HCT116 (cell line): ENCODE results near the gene HADH. TPM values are rescaled to one million over a fixed set of nuclear protein-coding genes. Genes with fewer than 3 reads are reported as not detected.

Experiments
- ATAC-seq: fragments of 200-7000 bp; cut with Tn5 transposase; 2 replicates; pipeline ENCODE4 v1.9.1; 2020; ENCODE audit warnings: mild to moderate bottlenecking, moderate library complexity
- BruUV-seq: library from RNA; stranded (reverse); fragments of 400-500 nt; replicated peaks from 2 replicates; lab custom pipeline; 2021; lab: Mats Ljungman, UMichigan
- CTCF ChIA-PET: fragments of 300-600 bp; sonication (Branson Sonifier 250); formaldehyde crosslinking; loops from one replicate; lab custom pipeline; 2021; ENCODE audit warnings: antibody characterized with exemption; lab: Charles Lee
- POLR2A ChIA-PET: fragments of 300-600, 350-600 bp; sonication (Branson Sonifier 250); formaldehyde crosslinking; loops from one replicate; lab custom pipeline; 2021; ENCODE audit warnings: antibody characterized with exemption; lab: Charles Lee
- RAD21 ChIA-PET, 2 experiments: fragments of 300-600 bp; sonication (Branson Sonifier 250); formaldehyde crosslinking; loops; one replicate each; lab custom pipeline; 2023; ENCODE audit warnings: low total read pairs in 2 of 2; ENCODE audit not compliant: uncharacterized antibody in 2 of 2, unreplicated experiment in 2 of 2, low non-redundant PET in 1 of 2; lab: Charles Lee
- DNase-seq: peaks from one replicate; pipeline ENCODE4 v3.0.0-alpha.2; 2010; ENCODE audit warnings: low read depth, low spot score
- H2AFZ ChIP-seq: fragments of 200-600 bp; shearing (Covaris generic), sonication (generic); 2 replicates; pipeline ENCODE4 v1.6.1; 2017; ENCODE audit warnings: low read depth, mixed run types, mixed read lengths, antibody characterized with exemption, low read length; ENCODE audit not compliant: poor library complexity, severe bottlenecking
- H3K27ac ChIP-seq: 2 replicates; pipeline ENCODE4 v1.5.1; 2012; ENCODE audit warnings: low read depth, low read length
- H3K27me3 ChIP-seq: fragments of 200-600 bp; sonication (generic); 2 replicates; pipeline ENCODE4 v1.6.1; 2016; ENCODE audit warnings: mixed run types, low read length, mixed read lengths; ENCODE audit not compliant: insufficient read depth
- H3K36me3 ChIP-seq, 2 experiments: fragments of 200-500 bp in 1 of 2; fragments of 200-600 bp in 1 of 2; sonication (Bioruptor generic) in 1 of 2; sonication (generic) in 1 of 2; 2 replicates each; pipeline versions ENCODE4 v1.5.1 to v1.6.1; 2014 to 2016; ENCODE audit warnings: low read length in 2 of 2, inconsistent platforms in 1 of 2, mixed read lengths in 1 of 2, mixed run types in 1 of 2; ENCODE audit not compliant: insufficient read depth in 2 of 2, control insufficient read depth in 1 of 2
- H3K4me1 ChIP-seq, 2 experiments: fragments of 200-600 bp in 1 of 2; sonication (generic) in 1 of 2; 2 replicates each; pipeline versions ENCODE4 v1.5.1 to v1.6.1; 2012 to 2017; ENCODE audit warnings: low read length in 2 of 2, inconsistent platforms in 1 of 2, mild to moderate bottlenecking in 1 of 2, mixed read lengths in 1 of 2, mixed run types in 1 of 2, moderate library complexity in 1 of 2; ENCODE audit not compliant: insufficient read depth in 2 of 2, control insufficient read depth in 1 of 2
- H3K4me2 ChIP-seq: fragments of 200-600 bp; sonication (generic); 2 replicates; pipeline ENCODE4 v1.6.1; 2017; ENCODE audit warnings: mixed run types, low read length, mixed read lengths
- H3K4me3 ChIP-seq, 2 experiments: fragments of 200-600 bp in 1 of 2; sonication (generic) in 1 of 2; replicated peaks in 1 of 2; 2 replicates each; pipeline ENCODE4 v1.5.1; 2011 to 2016; ENCODE audit warnings: low read length in 2 of 2, control low read depth in 1 of 2, low read depth in 1 of 2, mild to moderate bottlenecking in 1 of 2, mixed read lengths in 1 of 2, mixed run types in 1 of 2
- H3K79me2 ChIP-seq: fragments of 200-600 bp; sonication (generic); 2 replicates; pipeline ENCODE4 v1.6.1; 2017; ENCODE audit warnings: mild to moderate bottlenecking, mixed run types, low read length, moderate library complexity, mixed read lengths; ENCODE audit not compliant: insufficient read depth
- H3K9ac ChIP-seq: fragments of 200-600 bp; sonication (generic); 2 replicates; pipeline ENCODE4 v1.6.1; 2016; ENCODE audit warnings: low read length, mixed read lengths
- H3K9me2 ChIP-seq: fragments of 200-600 bp; sonication (generic), shearing (Covaris generic); 2 replicates; pipeline ENCODE4 v1.6.1; 2017; ENCODE audit warnings: mixed run types, mild to moderate bottlenecking, moderate library complexity; ENCODE audit not compliant: insufficient read depth
- H3K9me3 ChIP-seq, 2 experiments: fragments of 200-500 bp in 1 of 2; fragments of 200-600 bp in 1 of 2; sonication (Bioruptor generic) in 1 of 2; sonication (generic) in 1 of 2; 2 replicates each; pipeline ENCODE4 v1.6.1; 2014 to 2017; ENCODE audit warnings: low read length in 2 of 2, mixed read lengths in 2 of 2, inconsistent platforms in 1 of 2, low read depth in 1 of 2, mild to moderate bottlenecking in 1 of 2, mixed run types in 1 of 2, moderate library complexity in 1 of 2; ENCODE audit not compliant: control insufficient read depth in 1 of 2, insufficient read depth in 1 of 2
- H4K20me1 ChIP-seq: fragments of 200-600 bp; sonication (generic), shearing (Covaris generic); 2 replicates; pipeline ENCODE4 v1.6.1; 2017; ENCODE audit warnings: mixed run types, mild to moderate bottlenecking, moderate library complexity; ENCODE audit not compliant: insufficient read depth
- ATF3 ChIP-seq: IDR thresholded peaks from 2 replicates; pipeline ENCODE4 v1.6.1; 2012
- CBX3 ChIP-seq: IDR thresholded peaks from 2 replicates; pipeline ENCODE4 v1.6.1; 2012; ENCODE audit warnings: low read depth
- CEBPB ChIP-seq: IDR thresholded peaks from 2 replicates; pipeline ENCODE4 v1.6.1; 2012; ENCODE audit warnings: low read depth
- EZH2 ChIP-seq: fragments of 200-600 bp; sonication (generic); IDR thresholded peaks from 2 replicates; pipeline ENCODE4 v1.6.1; 2017; ENCODE audit warnings: antibody characterized with exemption, mixed run types
- EZH2phosphoT487 ChIP-seq: fragments of 200-600 bp; IDR thresholded peaks from 2 replicates; pipeline ENCODE4 v1.6.1; 2018; ENCODE audit warnings: antibody characterized with exemption, borderline replicate concordance
- FOSL1 ChIP-seq: IDR thresholded peaks from 2 replicates; pipeline ENCODE4 v1.6.1; 2012; ENCODE audit warnings: low read depth
- JUND ChIP-seq: IDR thresholded peaks from 2 replicates; pipeline ENCODE4 v1.6.1; 2012
- POLR2AphosphoS5 ChIP-seq: IDR thresholded peaks from 2 replicates; pipeline ENCODE4 v1.6.1; 2011; ENCODE audit warnings: mild to moderate bottlenecking, low read depth, low read length, moderate library complexity
- RAD21 ChIP-seq: IDR thresholded peaks from 2 replicates; pipeline ENCODE4 v1.6.1; 2012; ENCODE audit warnings: low read depth, mild to moderate bottlenecking
- REST ChIP-seq: IDR thresholded peaks from 2 replicates; pipeline ENCODE4 v1.6.1; 2012; ENCODE audit warnings: low read depth
- SIN3A ChIP-seq: IDR thresholded peaks from 2 replicates; pipeline ENCODE4 v1.6.1; 2012; ENCODE audit warnings: low read depth
- SRF ChIP-seq: IDR thresholded peaks from 2 replicates; pipeline ENCODE4 v1.6.1; 2012; ENCODE audit warnings: low read depth
- YY1 ChIP-seq: IDR thresholded peaks from 2 replicates; pipeline ENCODE4 v1.6.1; 2011; ENCODE audit warnings: low read length, low read depth, moderate library complexity, mild to moderate bottlenecking; ENCODE audit not compliant: insufficient replicate concordance; ENCODE audit errors: extremely low read depth
- ZBTB33 ChIP-seq: IDR thresholded peaks from 2 replicates; pipeline ENCODE4 v1.6.1; 2011; ENCODE audit warnings: mild to moderate bottlenecking, low read length, moderate library complexity; ENCODE audit not compliant: insufficient replicate concordance; ENCODE audit errors: extremely low read depth
- ZFX ChIP-seq: fragments of 450-650 bp; IDR thresholded peaks from 2 replicates; pipeline ENCODE4 v1.6.1; 2017
- ZNF274 ChIP-seq: fragments of 200-500 bp; sonication (Bioruptor generic); IDR thresholded peaks from 2 replicates; pipeline ENCODE4 v1.6.1; 2014; ENCODE audit warnings: mild to moderate bottlenecking, low read depth, low read length, inconsistent platforms
- intact Hi-C: fragments of 100-400 bp; cut with micrococcal nuclease; formaldehyde crosslinking; loops from 2 replicates; pipeline ENCODE4 v1.10.0; 2022
- total RNA-seq: library from RNA; stranded (reverse); gene quantifications from one replicate; pipeline ENCODE4 v1.2.1, GENCODE V29; 2021; ENCODE audit not compliant: unreplicated experiment

Gene HADH
- total RNA-seq, 1 experiment from 2014 or later = 30.2 TPM

- Histone ChIP-seq H3K4me2 (no peak overlapping the region), H3K4me3 (no peak overlapping the region), H3K79me2 (no peaks in the 10 kb centered on the region), H3K36me3 (no peaks in the 10 kb centered on the region), H3K9me3 (no peaks in the 10 kb centered on the region), H3K27me3 (no peaks in the 10 kb centered on the region), H3K9me2 (no peaks in the 10 kb centered on the region), H3K27ac (no peak overlapping the region), H4K20me1 (no peaks in the 10 kb centered on the region), H2AFZ (no peak overlapping the region), H3K9ac (no peak overlapping the region), H3K4me1 (no peaks in the 10 kb centered on the region)
- DNase-seq (no peak), ATAC-seq (no peak)
- TF ChIP-seq RAD21 (no peak), SIN3A (no peak), EZH2phosphoT487 (no peak), SRF (no peak), ZBTB33 (no peak), YY1 (no peak), EZH2 (no peak), CBX3 (no peak), JUND (no peak), ZNF274 (no peak), REST (no peak), CEBPB (no peak), FOSL1 (no peak), POLR2AphosphoS5 (no peak), ATF3 (no peak), ZFX (no peak)
- ChIA-PET CTCF (no interaction called here), RAD21 (no interaction called here), POLR2A (no interaction called here)
- no TSS peak for BruUV-seq
- intact Hi-C loops = no loop called here
Observed at GRCh38 chr4:107972605-107973004, 17.1 kb upstream of the HADH start.
